Stimulated activated CD8-positive, alpha-beta memory T cell treated with anti-CD3 and anti-CD28 coated beads, Interleukin-15, amount 100 ng/mL, for 48 hours (primary cell): Measurements from ENCODE around the gene PILRB.
"Not testable (repeated sequence)": the region's sequence is repeated elsewhere in the genome, so short reads cannot be mapped to it uniquely, and the experiment has no call there.

Experiments used
- DNase-seq, 2 donors: peaks; one replicate each; pipeline ENCODE4 v3.0.0-alpha.2; 2020; ENCODE audit warnings: low read depth in 2 of 2

The PILRB gene

GRCh38 chr7:100376066-100376465 lies 18.1 kb downstream of the PILRB start:
- no peak for DNase-seq

- DNase-seq, result no peak
Measured at GRCh38 chr7:100378114-100378755, 20.3 kb downstream of the PILRB start.

GRCh38 chr7:100380196-100380595 lies 22.3 kb downstream of the PILRB start:
- DNase-seq, result no peak

GRCh38 chr7:100381531-100382233 lies 23.8 kb downstream of the PILRB start:
- not testable (repeated sequence) for DNase-seq

- not testable (repeated sequence) for DNase-seq
Measured at GRCh38 chr7:100382234-100382853, 24.4 kb downstream of the PILRB start.

DNA sequence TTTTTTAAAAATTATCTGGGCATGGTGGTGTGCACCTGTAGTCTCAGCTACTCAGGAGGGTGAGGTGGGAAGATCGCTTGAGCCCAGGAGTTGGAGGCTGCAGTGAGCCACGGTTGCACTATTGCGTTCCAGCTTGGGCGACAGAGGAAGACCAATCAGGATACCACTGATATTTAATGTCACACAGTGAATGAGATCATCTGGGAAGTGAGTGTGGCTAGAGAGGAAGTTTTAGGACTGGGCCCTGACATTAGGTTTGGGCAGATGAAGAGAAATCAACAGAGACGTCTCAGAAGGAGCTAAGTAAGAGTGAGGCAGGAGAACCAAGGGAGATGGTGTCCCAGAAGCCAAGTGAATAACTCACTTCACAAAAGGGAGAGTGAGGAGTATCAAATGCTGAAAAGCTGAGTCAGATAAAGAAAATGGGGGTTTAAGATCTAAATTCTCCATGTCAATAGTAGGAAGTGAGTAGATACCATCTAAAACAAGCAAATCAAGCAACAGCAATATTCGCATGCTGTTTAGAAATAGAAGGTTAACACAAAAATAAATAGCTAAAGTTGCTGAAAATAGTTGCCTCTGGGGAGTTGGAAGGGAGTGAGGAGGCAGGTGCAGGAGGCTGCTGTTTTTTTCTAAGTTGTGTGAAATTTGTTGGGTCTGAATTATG lies 26.8 kb downstream of the PILRB start:
- DNase-seq, result no peak

- DNase-seq, result no peak
Measured at GRCh38 chr7:100386940-100387339, 29.0 kb downstream of the PILRB start.

DNA sequence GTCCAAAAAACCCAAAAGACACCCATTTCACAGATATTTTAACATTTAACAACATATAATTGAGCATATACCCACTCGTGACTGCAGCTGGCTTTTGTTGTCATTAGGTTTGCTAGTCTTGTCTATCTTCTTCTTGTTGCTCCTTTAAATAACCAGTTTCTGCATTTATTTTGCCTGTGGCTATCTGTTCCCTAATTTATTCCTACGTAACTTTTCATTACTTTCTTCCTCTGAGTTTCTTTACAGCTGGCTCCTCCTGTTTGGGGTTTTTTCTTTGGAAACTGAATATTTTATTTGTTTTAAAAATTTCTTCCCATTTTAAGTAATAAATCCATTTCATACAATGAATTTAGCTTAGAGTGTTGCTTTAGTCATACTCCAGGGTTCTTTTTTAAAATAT lies 29.8 kb downstream of the PILRB start:
- DNase-seq, result no peak

- DNase-seq, result no peak
Measured at GRCh38 chr7:100389437-100390088, 31.6 kb downstream of the PILRB start.

DNA sequence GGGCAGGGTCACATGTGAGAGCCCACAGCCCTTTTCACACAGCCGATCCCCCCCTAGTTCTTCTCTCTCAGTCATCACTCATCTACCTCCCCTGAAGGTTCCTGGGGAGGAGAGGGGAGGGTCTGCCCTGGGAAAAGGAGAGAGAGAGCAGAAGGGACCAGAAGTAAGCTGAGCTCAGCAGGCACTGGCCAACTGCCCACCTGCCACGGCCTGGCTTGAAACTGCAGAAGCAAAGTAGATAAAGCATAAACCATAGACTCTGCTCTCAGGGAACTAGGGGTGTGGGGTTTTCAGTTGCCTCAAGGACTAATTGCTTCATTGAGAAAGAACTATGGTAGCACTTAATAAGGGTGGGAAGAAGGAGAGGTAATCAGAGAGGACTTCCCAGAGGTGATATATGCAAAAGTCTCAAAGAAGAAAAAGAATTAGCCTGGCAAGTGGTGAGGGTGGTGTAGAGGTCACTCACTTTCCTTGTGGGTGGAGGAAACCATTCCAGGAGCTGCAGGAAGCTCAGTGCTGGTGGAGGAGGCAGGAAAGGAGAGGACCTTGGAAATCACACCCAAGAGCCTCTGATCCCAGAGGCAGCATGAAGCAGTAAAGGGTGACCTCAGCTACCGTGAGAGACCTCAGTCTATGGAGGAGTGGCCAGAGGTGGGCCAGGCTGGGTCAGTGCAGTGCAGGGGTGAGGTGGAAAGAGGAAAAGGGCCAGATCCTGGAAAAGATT lies 32.5 kb downstream of the PILRB start:
- DNase-seq, result no peak

DNA sequence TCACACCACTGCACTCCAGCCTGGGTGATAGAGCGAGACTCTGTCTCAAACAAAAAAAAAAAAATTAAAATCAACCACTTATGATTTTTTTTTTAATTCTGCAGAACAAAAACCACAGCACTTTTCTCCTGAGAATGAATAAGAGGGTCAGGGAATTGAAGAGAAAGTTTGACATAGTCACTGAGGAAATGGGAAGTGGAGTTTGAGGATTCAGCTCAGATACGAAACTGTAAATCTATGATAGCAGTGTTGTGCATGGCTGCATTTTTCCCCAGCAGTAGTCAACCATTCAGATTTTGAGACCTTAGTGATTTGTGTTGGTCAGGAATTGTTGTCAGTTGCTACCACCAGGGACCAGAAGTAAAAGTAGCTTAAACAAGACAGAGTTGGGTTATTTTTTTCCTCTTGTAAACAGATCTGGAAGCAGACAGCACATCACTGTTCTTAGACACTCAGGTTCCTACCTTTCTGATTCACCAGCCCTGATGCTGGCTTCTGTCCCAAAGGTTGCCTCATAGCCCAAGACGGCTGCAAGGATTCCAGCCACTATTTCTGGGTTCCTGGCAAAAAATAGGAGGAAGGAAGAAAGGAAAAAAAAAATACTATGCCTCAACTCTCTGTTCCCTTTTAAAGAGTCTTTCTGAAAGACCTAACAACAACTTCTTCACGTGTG lies 35.5 kb downstream of the PILRB start:
- no peak for DNase-seq

DNA sequence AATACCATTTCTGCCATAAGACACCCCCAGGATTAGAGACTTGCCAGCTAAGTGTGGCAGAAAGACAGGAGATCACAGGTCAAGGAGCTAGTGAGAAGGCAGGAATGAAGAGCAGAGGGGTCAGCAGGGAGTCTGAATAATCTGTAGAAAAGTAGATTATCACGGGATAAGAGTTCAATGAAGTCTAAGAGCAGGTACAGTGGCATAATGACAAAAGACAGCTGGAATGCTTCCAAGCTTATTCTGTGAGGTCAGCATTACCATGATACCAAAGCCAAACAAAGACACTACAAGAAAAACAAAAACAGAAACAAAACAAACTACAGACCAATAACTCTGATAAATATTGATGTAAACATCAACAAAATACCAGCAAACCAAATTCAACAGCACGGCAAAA lies 36.2 kb downstream of the PILRB start:
- DNase-seq, result no peak

DNA sequence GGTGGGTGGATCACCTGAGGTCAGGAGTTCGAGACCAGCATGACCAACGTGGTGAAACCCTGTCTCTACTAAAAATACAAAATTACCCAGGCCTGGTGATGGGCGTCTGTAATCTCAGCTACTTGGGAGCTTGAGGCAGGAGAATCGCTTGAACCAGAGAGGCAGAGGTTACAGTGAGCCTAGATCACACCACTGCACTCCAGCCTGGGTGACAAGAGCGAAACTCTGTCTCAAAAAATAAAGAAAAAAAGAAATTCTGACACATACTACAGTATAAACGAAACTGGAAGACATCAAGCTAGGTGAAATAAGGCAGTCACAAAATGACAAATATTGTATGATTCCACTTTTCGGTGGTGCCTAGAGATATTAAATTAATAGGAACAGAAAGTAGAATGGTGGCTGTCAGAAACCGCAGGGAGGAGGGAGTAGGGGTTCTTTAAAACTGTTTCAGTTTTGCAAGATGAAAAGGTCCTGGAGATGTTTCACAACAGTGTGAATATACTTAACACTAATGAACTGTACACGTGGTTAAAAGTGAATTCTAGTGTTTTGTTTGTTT lies 38.6 kb downstream of the PILRB start:
- DNase-seq, result peak; percentile 37 to 40

DNA sequence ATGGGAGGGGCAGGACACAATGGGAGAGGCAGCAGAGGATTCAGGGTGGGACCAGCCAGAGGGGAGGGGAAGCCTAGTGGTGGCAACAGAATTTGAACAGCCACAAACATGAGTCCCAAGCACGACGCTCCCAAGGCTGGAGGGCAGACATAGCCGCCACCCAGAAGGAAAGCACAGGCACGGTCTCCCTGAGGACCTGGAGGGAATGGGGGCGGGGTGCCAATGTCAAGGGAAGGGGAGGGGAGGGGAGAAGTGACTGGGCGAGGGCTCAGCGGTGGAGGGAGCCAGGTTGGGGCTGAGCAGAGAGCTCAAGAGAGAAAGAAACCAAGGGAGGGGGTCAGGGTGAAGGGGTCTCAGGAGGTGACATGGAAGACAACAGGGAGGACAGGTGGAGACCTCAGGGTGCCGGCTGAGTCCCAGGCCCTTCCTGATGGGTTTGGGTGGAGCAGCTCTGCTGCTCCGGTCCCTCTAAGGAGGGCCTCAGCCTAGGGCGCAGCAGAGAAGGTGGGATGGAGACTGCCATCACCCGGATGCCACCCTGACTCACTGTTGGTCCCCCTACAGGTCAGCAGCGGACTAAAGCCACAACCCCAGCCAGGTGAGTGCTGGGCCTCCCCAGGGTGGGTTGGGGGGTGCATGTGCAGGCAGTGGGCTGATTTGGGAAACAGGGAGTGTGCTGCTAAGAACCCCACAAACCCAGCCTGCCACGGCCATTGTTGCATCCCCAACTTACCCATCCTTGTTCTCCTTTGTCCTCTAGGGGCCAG lies 39.6 kb downstream of the PILRB start:
- no peak for DNase-seq

- no peak for DNase-seq
Measured at GRCh38 chr7:100398239-100398638, 40.3 kb downstream of the PILRB start.

DNA sequence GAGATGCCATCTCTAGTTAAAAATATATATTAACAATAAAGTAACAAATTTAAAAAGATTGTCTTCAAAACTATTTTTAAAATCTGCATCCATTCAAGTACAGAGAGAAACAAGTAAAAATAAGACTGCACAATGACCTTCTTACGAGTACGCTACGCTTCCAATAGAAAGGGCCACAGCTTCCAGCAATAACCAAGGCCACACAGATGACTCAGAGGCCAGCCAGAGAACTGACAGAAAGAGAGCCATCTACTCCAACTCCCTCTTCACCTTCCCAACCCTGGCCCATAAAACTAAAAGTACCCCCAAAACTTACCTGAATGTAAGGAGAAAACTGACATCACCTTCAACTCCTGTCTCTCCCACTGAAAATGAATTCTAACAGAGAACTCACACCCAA lies 42.1 kb downstream of the PILRB start:
- DNase-seq, result no peak

DNA sequence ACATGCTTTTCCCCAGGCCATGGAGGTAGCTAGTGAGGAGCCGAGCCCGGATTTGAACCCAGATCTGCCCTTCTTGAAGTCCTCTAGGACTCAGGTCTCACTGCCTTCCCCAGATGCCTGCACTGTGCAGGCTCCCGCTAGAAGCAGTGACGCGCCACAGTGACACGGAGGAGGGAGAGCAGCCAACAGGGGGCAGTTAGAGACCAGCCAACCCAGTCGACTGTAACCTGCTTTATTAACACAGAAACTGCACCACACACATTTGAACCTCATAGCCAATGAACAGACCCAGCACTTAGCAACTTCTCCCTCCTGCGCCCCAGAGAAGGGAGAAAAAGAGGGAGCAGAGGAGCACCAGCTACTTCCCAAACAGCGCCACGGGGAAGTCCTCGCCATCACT lies 42.7 kb downstream of the PILRB start:
- DNase-seq, result no peak

DNA sequence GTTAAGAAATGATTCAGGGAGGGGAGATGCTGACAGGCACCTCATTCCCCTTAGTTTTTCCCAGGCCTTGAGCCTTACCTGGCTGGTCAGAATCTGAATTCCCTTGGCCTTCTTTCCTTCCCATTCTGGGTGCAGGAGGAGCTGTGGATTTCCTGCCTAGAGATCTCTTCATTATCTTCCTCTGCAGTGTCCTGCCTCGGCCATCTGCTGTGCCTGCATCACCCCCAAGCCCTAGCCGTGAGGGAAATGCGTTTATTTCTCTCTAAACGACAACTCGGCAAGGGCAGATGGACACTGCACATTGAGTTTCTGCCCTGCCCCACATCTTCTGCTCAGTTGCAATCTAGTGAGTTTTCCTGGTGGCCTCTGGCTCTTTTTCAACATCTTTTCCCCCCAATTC lies 43.9 kb downstream of the PILRB start:
- DNase-seq, result no peak

DNA sequence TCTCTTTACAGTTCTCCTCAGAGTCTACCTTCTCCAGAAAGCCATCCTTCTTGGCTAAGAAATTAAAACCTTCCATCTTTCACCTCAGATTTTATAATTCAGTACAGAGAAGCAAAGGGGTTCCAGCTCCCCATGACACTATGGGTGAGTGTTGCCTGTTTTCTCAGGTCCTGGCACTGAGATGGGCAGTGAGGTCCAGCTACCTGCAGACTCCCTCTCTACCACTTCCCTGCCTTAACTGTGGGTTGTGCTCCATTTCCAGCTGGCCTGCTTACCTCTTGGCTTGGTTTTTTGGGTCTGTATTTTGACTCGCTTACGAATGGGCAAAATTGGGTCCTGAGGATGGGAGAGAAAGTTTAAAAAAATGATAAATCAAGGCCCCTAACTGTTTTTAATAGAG lies 44.3 kb downstream of the PILRB start:
- no peak for DNase-seq

- no peak for DNase-seq
Measured at GRCh38 chr7:100406767-100407166, 48.9 kb downstream of the PILRB start.
